Activated CD4-positive, alpha-beta T cell treated with anti-CD3 and anti-CD28 coated beads, Interleukin-2, amount 10 ng/mL, durations not matched to agents 7 days and 5 days (primary cell): ENCODE data around the gene CHST7. TPM values are rescaled to one million over a fixed set of nuclear protein-coding genes. Genes with fewer than 3 reads are reported as not detected.

Source experiments
- CTCF ChIA-PET: fragments of 350-600 bp; sonication (Branson Sonifier 250); formaldehyde crosslinking; loops from one replicate; lab custom pipeline; 2021; ENCODE audit warnings: antibody characterized with exemption; lab: Charles Lee
- POLR2A ChIA-PET: fragments of 350-600 bp; sonication (Branson Sonifier 250); formaldehyde crosslinking; loops from one replicate; lab custom pipeline; 2021; ENCODE audit warnings: antibody characterized with exemption; lab: Charles Lee
- DNase-seq: peaks from one replicate; pipeline ENCODE4 v3.0.0-alpha.2; 2020
- H3K27ac Mint-ChIP-seq: one replicate; pipeline ENCODE4 v1.8.0; 2021; ENCODE audit warnings: mild to moderate bottlenecking, moderate library complexity, mixed read lengths
- H3K27me3 Mint-ChIP-seq: one replicate; pipeline ENCODE4 v1.8.0; 2021; ENCODE audit warnings: mixed read lengths
- H3K36me3 Mint-ChIP-seq: one replicate; pipeline ENCODE4 v1.8.0; 2021; ENCODE audit warnings: low read depth, mixed read lengths
- H3K4me1 Mint-ChIP-seq: one replicate; pipeline ENCODE4 v1.8.0; 2021; ENCODE audit warnings: mixed read lengths
- H3K4me3 Mint-ChIP-seq: one replicate; pipeline ENCODE4 v1.8.0; 2021; ENCODE audit warnings: mild to moderate bottlenecking, moderate library complexity, mixed read lengths
- H3K9me3 Mint-ChIP-seq: one replicate; pipeline ENCODE4 v1.8.0; 2021; ENCODE audit warnings: mixed read lengths
- total RNA-seq, 2 experiments: library from RNA; stranded (reverse); gene quantifications; one replicate each; pipeline ENCODE4 v1.2.3, GENCODE V29; 2021

Gene CHST7
- total RNA-seq, 2 experiments from 2014 or later: 8.4 to 9.9 TPM

DNA sequence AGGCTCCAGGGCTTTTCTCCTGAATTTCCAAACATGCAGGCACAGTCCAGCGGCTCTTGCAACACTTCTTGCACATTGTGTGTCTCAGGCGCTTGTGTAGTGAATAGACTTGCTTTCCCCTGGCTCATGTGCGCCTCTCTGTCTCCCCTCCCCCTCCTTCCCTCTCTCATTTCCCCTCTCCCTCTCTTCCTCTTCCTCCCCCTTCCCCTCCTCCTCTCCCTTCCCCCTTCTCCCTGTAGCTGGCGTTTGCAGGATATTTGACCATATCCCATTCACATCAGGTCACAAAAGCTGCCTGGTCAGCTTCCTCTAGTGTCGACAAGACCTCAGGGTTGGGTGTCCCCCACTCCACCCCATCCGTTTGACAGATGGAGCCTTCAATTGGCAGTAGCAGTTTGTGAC, 2.4 kb downstream of the CHST7 start:
- H3K27ac Mint-ChIP-seq: peak overlapping the region; percentile 0
- H3K9me3 Mint-ChIP-seq: no peaks in the 10 kb centered on the region
- H3K36me3 Mint-ChIP-seq: peaks cover 31% of the 10 kb centered on the region
- H3K27me3 Mint-ChIP-seq: no peaks in the 10 kb centered on the region
- no peak for DNase-seq
- H3K4me1 Mint-ChIP-seq: peaks cover 46% of the 10 kb centered on the region
- ChIA-PET CTCF (interaction anchor here (0.5 kb wide), 1 partner anchor 986 kb away, joined by 3 read pairs; no protein-coding TSS in a partner anchor), POLR2A (no interaction called here)
- peak overlapping the region; percentile 81 for H3K4me3 Mint-ChIP-seq

DNA sequence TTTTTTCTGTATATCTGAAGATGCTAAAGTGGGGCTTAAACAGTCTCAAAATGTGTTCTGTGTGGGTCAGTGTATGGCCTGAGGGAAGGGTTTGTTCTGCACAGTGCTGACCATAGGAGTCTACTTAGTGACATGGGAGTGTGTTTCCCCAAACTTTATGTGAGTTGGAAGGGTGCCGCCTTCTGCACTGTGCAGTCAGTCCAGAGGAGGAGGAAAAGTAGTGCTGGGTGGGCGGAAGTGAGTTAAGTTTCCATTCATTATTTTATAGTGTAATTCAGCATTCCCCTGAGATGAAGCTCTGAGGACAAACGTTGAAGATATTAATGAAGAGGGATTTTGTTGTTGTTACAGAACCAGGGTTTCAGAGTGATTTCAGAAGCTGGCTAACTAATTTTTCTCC, 2.9 kb downstream of the CHST7 start:
- CTCF ChIA-PET: interaction anchor here (1.7 kb wide), 1 partner anchor 11 kb away, joined by 7 read pairs; no protein-coding TSS in a partner anchor
- Mint-ChIP-seq H3K4me1 (peaks cover 46% of the 10 kb centered on the region), H3K4me3 (peak overlapping the region; percentile 81), H3K27ac (peak overlapping the region; percentile 0), H3K27me3 (no peaks in the 10 kb centered on the region), H3K9me3 (no peaks in the 10 kb centered on the region), H3K36me3 (peaks cover 31% of the 10 kb centered on the region)
- POLR2A ChIA-PET: no interaction called here
- no peak for DNase-seq

DNA sequence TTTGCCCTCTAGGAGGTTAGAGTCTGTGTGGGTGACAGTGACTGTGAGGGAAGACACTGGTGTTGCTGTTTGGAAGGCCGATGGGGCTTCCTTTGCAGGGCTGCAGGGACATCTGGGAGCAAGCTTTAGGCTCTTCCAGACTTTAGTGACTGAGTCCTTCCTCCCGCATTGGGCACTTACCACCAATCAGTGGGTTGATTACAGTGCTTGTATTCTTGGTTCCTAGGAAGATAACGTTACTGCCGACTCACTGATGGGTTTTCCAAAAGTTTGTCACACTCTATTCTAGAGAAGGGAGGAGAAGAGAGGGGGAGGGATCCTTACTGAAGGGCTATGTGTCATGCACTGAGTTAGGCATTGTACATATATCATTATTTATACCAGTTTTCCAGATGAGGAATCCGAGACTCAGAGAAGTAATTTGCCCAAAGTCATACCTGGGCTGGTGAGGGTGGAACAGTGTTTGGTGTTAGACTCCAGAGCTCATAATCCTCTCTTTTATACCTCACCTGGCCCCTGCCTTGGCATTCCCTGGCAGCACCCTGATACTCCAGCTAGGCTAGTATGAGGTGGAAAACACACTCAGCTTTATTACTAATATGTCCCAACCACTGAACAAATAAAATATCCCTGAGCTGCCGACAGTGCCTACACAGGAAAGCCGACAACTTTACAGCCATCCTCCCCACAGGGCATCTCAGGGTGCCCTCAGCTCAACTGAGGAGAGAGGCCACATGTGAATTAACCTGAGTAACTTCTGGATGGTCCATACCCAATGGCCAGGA, 3.8 kb downstream of the CHST7 start:
- ChIA-PET POLR2A (no interaction called here), CTCF (interaction anchor here (0.6 to 1.7 kb wide), 4 partner anchors 10 to 278 kb away, joined by 3 to 7 read pairs (median 3); no protein-coding TSS in a partner anchor)
- Mint-ChIP-seq H3K36me3 (peaks cover 31% of the 10 kb centered on the region), H3K4me1 (peaks cover 41% of the 10 kb centered on the region), H3K9me3 (no peaks in the 10 kb centered on the region), H3K27me3 (no peaks in the 10 kb centered on the region), H3K27ac (peak overlapping the region; percentile 50), H3K4me3 (peak overlapping the region; percentile 81)
- no peak for DNase-seq

DNA sequence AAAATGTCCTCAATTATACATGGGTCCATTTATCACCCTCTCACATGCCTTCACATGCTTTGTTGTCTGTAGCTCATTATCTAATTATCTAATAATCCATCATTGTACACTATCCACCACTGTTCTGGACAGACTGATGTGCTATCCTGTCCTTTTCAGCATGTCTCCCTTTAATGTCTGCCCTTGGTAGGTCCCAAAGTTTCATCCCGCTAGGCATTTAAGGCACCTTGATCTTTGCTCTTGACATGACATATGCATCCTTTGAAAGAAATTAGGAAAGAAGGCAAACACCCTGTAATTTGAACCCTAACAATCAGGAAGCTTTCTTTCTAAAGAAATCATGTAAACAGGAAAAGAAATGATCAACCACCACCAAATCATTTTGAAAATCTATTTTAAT, 5.7 kb downstream of the CHST7 start:
- Mint-ChIP-seq H3K9me3 (no peaks in the 10 kb centered on the region), H3K27ac (no peak overlapping the region), H3K27me3 (no peaks in the 10 kb centered on the region), H3K4me1 (peaks cover 35% of the 10 kb centered on the region), H3K36me3 (peaks cover 35% of the 10 kb centered on the region), H3K4me3 (no peak overlapping the region)
- ChIA-PET POLR2A (no interaction called here), CTCF (interaction anchor here (0.6 to 0.7 kb wide), 3 partner anchors 15 to 1363 kb away, joined by 3 to 7 read pairs (median 4); no protein-coding TSS in a partner anchor)
- no peak for DNase-seq

DNA sequence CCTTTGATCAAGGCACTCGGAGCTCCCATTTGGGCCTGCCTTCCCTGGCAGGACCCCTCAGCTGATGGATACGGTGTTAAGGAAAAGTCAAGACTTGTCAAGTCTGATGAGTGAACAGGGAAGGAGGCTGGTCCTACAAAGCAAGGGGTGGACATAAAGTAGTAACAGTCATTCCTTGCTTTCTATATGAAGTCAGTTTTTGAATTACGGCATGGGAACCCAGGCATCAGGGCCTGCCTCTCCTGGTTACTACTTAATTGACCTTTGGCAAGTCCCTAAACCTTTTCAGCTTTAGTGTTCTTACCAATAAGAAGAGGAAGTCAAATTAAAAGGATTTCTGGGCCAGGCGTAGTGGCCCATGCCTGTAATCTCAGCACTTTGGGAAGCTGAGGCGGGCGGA, 7.0 kb downstream of the CHST7 start:
- Mint-ChIP-seq H3K27me3 (no peaks in the 10 kb centered on the region), H3K9me3 (no peaks in the 10 kb centered on the region), H3K36me3 (peaks cover 35% of the 10 kb centered on the region), H3K27ac (no peak overlapping the region), H3K4me3 (no peak overlapping the region), H3K4me1 (peaks cover 37% of the 10 kb centered on the region)
- CTCF ChIA-PET: no interaction called here
- POLR2A ChIA-PET: no interaction called here
- DNase-seq: no peak

DNA sequence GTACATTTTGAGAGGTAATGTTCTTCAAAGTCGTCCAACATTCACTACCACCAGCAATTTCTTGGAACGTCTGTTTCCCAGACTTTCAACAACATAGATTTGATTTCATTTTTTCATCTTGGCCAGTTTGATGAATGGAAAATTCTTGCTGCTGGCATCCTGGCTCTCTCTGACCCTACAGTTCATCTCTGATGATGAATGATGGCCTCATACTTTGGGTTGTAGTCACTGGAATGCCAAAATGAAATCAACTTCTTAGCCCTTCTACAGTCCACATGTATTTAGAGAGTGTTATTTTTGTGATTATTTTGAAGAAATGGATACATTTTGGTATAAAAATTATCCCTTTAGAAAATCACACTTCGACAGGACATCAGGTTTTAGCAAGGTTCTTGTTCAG, 8.8 kb downstream of the CHST7 start:
- DNase-seq: no peak
- Mint-ChIP-seq H3K27me3 (no peaks in the 10 kb centered on the region), H3K9me3 (no peaks in the 10 kb centered on the region), H3K27ac (no peak overlapping the region), H3K4me1 (peaks cover 33% of the 10 kb centered on the region), H3K4me3 (no peak overlapping the region), H3K36me3 (peaks cover 31% of the 10 kb centered on the region)
- ChIA-PET CTCF (no interaction called here), POLR2A (no interaction called here)

DNA sequence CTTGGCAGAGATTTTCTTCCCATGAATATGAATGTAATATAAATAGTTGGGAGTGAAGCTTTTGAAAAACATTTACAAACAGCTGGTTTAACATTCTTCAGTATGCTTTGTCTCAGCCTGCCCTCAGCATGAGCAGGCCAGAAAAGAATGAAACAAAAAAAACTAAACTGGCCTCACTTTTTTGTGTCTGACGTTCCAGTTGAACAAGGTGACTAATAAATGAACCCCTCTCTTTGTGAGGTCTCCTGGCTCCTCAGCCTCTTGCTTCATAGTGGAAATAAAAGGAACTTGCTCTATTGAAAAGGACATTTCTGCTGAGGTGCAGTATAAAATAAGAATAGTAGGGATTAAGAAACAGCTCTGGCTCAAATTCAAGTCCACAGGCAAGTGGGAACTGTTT, 9.4 kb downstream of the CHST7 start:
- peaks cover 26% of the 10 kb centered on the region for H3K36me3 Mint-ChIP-seq
- H3K9me3 Mint-ChIP-seq: no peaks in the 10 kb centered on the region
- POLR2A ChIA-PET: no interaction called here
- DNase-seq: no peak
- no peak overlapping the region for H3K4me3 Mint-ChIP-seq
- no peak overlapping the region for H3K27ac Mint-ChIP-seq
- H3K27me3 Mint-ChIP-seq: no peaks in the 10 kb centered on the region
- H3K4me1 Mint-ChIP-seq: peaks cover 33% of the 10 kb centered on the region
- CTCF ChIA-PET: no interaction called here

DNA sequence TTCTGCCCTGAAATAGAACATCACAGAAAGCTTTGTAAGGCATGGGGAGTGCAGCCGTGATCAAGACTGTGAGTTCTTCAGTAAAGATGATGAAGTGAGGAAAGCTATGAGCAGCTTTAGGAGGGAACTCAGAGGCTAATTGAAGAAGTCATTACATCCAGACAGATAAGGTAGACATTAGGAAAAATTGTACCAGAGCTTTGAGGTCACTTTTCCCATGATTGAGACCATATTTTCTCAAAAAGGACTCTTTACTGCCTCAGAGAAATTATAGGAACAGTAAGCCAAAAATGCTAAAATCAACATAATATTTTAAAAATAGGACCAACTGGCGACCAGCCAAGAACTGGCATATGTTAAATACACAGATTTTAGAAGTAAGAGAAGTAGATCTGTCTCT, 11.2 kb downstream of the CHST7 start:
- no peaks in the 10 kb centered on the region for H3K9me3 Mint-ChIP-seq
- DNase-seq: no peak
- no peak overlapping the region for H3K27ac Mint-ChIP-seq
- H3K4me3 Mint-ChIP-seq: no peak overlapping the region
- peaks cover 16% of the 10 kb centered on the region for H3K36me3 Mint-ChIP-seq
- peaks cover 33% of the 10 kb centered on the region for H3K4me1 Mint-ChIP-seq
- ChIA-PET CTCF (no interaction called here), POLR2A (no interaction called here)
- H3K27me3 Mint-ChIP-seq: no peaks in the 10 kb centered on the region

DNA sequence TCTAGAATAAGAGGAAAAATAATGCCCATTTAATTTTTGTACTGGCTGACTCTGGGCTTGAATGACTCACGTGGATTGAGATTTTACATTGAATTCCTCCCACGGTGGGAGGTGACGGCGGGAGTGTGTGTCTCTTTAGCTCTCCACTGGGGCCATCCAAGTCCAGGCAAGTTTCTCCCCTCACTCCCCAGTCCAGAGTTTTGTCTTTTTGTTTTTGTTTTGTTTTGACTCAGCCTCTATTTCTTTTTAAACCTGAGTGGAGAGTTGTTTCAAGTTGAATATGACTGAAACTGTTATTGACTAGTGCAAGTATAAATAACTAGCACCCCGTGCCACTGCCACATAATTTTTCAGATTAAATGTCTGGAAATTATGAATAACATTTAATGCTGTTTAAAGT, 13.6 kb downstream of the CHST7 start:
- CTCF ChIA-PET: interaction anchor here (0.6 to 1.7 kb wide), 3 partner anchors 10 to 447 kb away, joined by 3 to 7 read pairs (median 3); no protein-coding TSS in a partner anchor
- no peak for DNase-seq
- Mint-ChIP-seq H3K4me1 (peaks cover 43% of the 10 kb centered on the region), H3K27me3 (no peaks in the 10 kb centered on the region), H3K36me3 (peaks cover 16% of the 10 kb centered on the region), H3K4me3 (peak overlapping the region; percentile 59), H3K9me3 (no peaks in the 10 kb centered on the region), H3K27ac (peak overlapping the region; percentile 79)
- POLR2A ChIA-PET: no interaction called here

DNA sequence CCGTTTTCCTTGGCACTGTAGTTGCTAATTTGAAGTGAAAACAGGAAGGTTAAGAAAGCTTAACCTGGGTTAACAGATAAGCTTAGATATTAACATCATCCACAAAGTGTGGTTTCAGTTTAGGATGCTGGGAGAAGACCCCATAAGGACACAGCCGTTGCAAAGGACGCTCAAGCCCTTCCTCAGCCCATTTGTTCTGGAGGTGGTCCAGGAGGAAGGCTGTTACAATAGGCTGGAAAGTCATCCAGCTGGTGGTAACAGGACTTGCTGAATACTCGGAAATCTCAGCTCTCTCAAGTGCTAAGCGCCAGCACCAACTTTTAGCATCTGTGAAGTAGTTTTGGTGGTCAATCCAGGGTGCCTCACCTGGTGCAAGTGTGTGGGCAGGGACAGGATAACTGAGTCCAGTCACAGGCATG, 14.2 kb downstream of the CHST7 start:
- peak overlapping the region; percentile 59 for H3K4me3 Mint-ChIP-seq
- DNase-seq: no peak
- no peaks in the 10 kb centered on the region for H3K9me3 Mint-ChIP-seq
- ChIA-PET CTCF (interaction anchor here (0.6 to 1.7 kb wide), 3 partner anchors 10 to 446 kb away, joined by 3 to 7 read pairs (median 3); no protein-coding TSS in a partner anchor), POLR2A (no interaction called here)
- H3K27me3 Mint-ChIP-seq: no peaks in the 10 kb centered on the region
- H3K4me1 Mint-ChIP-seq: peaks cover 42% of the 10 kb centered on the region
- H3K27ac Mint-ChIP-seq: peak overlapping the region; percentile 92
- peaks cover 19% of the 10 kb centered on the region for H3K36me3 Mint-ChIP-seq

DNA sequence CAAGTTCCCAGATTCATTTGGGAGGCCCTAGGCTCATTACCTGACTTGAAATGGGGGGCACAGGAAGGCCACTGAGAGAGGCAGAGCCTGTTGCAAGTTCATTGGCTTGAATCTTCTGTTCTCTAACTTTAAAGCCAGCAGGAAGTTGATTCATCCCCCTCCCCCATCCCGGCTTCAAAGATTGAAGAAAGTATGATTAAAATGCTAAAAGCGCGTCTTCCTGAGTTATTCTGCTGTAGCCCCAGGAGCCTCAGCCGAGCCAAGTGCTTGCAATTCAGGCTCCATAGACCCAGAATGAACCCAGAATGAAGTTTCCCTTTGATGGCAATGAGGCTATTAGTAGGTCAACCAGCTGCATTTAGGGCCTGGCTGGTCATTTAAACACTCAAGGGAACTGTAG, 14.7 kb downstream of the CHST7 start:
- Mint-ChIP-seq H3K4me1 (peaks cover 42% of the 10 kb centered on the region), H3K27ac (peak overlapping the region; percentile 92), H3K4me3 (peak overlapping the region; percentile 59), H3K36me3 (peaks cover 19% of the 10 kb centered on the region), H3K9me3 (no peaks in the 10 kb centered on the region), H3K27me3 (no peaks in the 10 kb centered on the region)
- ChIA-PET POLR2A (no interaction called here), CTCF (interaction anchor here (0.7 to 1.7 kb wide), 3 partner anchors 11 to 765 kb away, joined by 3 to 7 read pairs (median 4); no protein-coding TSS in a partner anchor)
- DNase-seq: peak; percentile 65

DNA sequence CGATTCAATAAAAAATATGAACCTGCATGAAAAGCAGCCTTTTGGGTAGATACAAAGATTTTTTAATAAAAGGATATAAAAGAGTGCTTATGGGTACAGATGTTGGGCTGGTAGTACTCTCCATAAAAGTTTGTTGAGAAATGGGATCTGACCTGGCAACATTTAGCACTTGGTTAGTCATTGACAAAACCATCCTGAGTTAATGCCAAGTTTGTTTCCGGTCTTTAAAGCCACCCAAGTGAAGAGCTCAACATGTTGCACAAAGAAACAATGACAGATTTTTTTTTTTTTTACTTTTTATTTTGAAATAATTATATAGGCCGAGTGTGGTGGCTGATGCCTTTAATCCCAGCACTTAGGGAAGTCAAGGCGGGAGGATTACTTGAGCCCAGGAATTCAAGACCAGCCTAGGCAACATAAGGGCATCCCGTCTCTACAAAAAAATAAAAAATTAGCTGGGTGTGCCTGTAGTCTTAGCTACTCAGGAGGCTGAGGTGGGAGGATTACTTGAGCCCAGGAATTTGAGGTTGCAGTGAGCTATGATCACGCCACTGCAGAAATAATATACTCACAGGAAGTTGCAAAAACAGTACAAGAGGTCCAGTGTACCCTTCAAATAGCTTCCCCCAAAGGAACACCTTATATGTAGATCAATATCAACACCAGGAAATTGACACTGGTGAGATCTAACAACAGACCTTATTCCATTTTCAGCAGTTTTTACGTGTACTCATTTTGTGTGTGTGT, 16.6 kb downstream of the CHST7 start:
- Mint-ChIP-seq H3K27ac (no peak overlapping the region), H3K27me3 (no peaks in the 10 kb centered on the region)

More for the DNA sequence above, 16.6 kb downstream of the CHST7 start:
- CTCF ChIA-PET: interaction anchor here (0.6 to 1.2 kb wide), 8 partner anchors 10 to 1404 kb away, joined by 3 to 5 read pairs (median 4); no protein-coding TSS in a partner anchor
- H3K36me3 Mint-ChIP-seq: peaks cover 22% of the 10 kb centered on the region
- H3K4me3 Mint-ChIP-seq: no peak overlapping the region
- POLR2A ChIA-PET: interaction anchor here (0.6 kb wide), 1 partner anchor 206 kb away, joined by 5 read pairs; no protein-coding TSS in a partner anchor
- H3K9me3 Mint-ChIP-seq: no peaks in the 10 kb centered on the region
- no peak for DNase-seq
- peaks cover 45% of the 10 kb centered on the region for H3K4me1 Mint-ChIP-seq
